ENCODE data around the gene FGD6. TPM values are rescaled to one million over a fixed set of nuclear protein-coding genes. Genes with fewer than 3 reads are reported as not detected.

The FGD6 gene
- total and polyA plus RNA-seq, 3 donors from 2014 or later = 4.8 to 13.6 (median 13.1) TPM

- H3K4me3 ChIP-seq = peak overlapping the region; percentile 84 to 91
- intact Hi-C loops (cut with DNase I; ENCODE audit: low total_unique reads) = loop anchor here (5.0 kb wide), 1 partner anchor 100 kb away; no protein-coding TSS in a partner anchor
- no peak for TF ChIP-seq CTCF (IDR thresholded peaks at IDR 0.05)
- TF ChIP-seq POLR2A (IDR thresholded peaks at IDR 0.05) = no peak
- H3K27me3 ChIP-seq = no peaks in the 10 kb centered on the region
- WGBS, 2 donors = 0% methylated on average over 17 to 45 of the region's 45 CpGs
- DNase-seq = no peak
- H3K36me3 ChIP-seq (ENCODE audit: low read depth, missing control alignments) = no peaks in the 10 kb centered on the region
- no peaks in the 10 kb centered on the region for H3K9me3 ChIP-seq
- H3K4me1 ChIP-seq = peaks cover 20% of the 10 kb centered on the region
- H3K27ac ChIP-seq = peak overlapping the region; percentile 92 to 93
Measured at GRCh38 chr12:95216711-95217376, 423 bp downstream of the FGD6 start.

- TF ChIP-seq POLR2A (IDR thresholded peaks at IDR 0.05) = no peak
- TF ChIP-seq CTCF (IDR thresholded peaks at IDR 0.05) = no peak
- H3K36me3 ChIP-seq (ENCODE audit: low read depth, missing control alignments) = no peaks in the 10 kb centered on the region
- peak overlapping the region; percentile 84 to 91 for H3K4me3 ChIP-seq
- 4 to 8% methylated on average over 1 of the region's 1 CpG for WGBS, 2 donors
- intact Hi-C loops (cut with DNase I; ENCODE audit: low total_unique reads) = loop anchor here (5.0 kb wide), 1 partner anchor 99 kb away; no protein-coding TSS in a partner anchor
- H3K27ac ChIP-seq = peak overlapping the region; percentile 19 to 93
- no peak for DNase-seq
- peaks cover 20% of the 10 kb centered on the region for H3K4me1 ChIP-seq
- H3K9me3 ChIP-seq = no peaks in the 10 kb centered on the region
- H3K27me3 ChIP-seq = no peaks in the 10 kb centered on the region
Measured at GRCh38 chr12:95215949-95216348, 1.3 kb downstream of the FGD6 start.

DNA sequence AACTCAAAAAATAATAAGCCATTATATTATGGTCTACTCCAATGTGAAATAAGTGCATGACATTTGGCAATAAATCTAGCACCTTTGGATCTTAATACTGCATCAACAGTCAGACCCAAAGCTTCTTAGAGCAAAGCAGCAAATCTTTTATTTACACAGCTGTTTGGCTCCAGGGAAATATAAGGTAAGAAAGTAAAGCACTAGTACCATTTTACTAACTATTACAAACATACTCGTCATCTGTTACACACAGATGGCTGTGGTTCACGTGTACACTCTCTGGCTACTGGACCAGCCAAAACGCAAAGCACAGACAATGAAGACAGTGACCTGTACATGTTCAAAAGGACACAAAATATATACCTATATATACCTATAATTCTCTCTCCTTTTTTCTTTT lies 2.8 kb downstream of the FGD6 start:
- Histone ChIP-seq H3K9me3 (no peaks in the 10 kb centered on the region), H3K4me1 (peaks cover 17% of the 10 kb centered on the region), H3K27me3 (no peaks in the 10 kb centered on the region), H3K36me3 (ENCODE audit: low read depth, missing control alignments) (no peaks in the 10 kb centered on the region), H3K27ac (no peak overlapping the region), H3K4me3 (no peak overlapping the region)
- no peak for TF ChIP-seq POLR2A (IDR thresholded peaks at IDR 0.05)
- TF ChIP-seq CTCF (IDR thresholded peaks at IDR 0.05) = no peak
- WGBS, 2 donors = 87 to 91% methylated on average over 3 of the region's 3 CpGs
- no peak for DNase-seq
- intact Hi-C loops (cut with DNase I; ENCODE audit: low total_unique reads) = no loop called here

DNA sequence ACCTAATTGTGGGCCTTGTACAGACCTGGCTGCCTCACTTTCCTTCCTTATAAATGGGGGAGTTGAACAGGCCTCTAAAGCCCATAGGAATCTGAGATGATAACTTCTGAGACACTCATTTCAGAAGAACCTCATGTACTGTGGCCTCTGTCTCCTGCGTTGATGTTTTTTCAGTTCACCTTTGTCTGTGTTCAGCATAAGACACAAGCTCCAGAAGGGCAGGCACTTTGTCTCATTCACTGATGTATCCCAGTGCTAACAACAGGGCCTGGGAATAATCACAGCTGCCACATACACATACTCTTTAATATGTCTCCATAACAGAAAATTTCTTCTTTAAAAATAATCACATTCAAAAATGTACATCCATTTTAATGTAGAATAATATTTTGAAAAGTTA lies 3.3 kb downstream of the FGD6 start:
- Histone ChIP-seq H3K9me3 (no peaks in the 10 kb centered on the region), H3K27me3 (no peaks in the 10 kb centered on the region), H3K4me3 (no peak overlapping the region), H3K36me3 (ENCODE audit: low read depth, missing control alignments) (no peaks in the 10 kb centered on the region), H3K27ac (no peak overlapping the region), H3K4me1 (peaks cover 11% of the 10 kb centered on the region)
- no peak for DNase-seq
- intact Hi-C loops (cut with DNase I; ENCODE audit: low total_unique reads) = no loop called here
- 58 to 60% methylated on average over 1 of the region's 1 CpG for WGBS, 2 donors
- TF ChIP-seq CTCF (IDR thresholded peaks at IDR 0.05) (no peak), POLR2A (IDR thresholded peaks at IDR 0.05) (no peak)

DNA sequence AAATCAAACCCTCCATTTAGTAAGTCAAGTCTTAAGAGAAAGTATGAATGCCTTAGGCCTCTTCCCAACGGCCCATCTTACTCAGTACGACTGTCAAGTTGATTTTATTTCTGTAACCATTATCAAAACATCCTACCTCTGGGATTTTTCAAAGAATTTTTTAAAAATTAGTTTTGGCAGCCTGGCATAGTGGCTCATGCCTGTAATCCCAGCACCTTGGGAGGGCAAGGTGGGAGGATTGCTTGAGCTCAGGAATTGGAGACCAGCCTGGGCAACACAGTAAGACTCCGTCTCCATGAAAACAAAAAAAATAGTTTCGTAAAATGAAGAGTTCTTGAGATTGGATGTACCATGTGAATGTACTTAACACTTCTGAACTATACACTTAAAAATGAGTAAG lies 4.1 kb downstream of the FGD6 start:
- intact Hi-C loops (cut with DNase I; ENCODE audit: low total_unique reads) = no loop called here
- Histone ChIP-seq H3K4me1 (peaks cover 8% of the 10 kb centered on the region), H3K27me3 (no peaks in the 10 kb centered on the region), H3K9me3 (no peaks in the 10 kb centered on the region), H3K4me3 (no peak overlapping the region), H3K36me3 (ENCODE audit: low read depth, missing control alignments) (no peaks in the 10 kb centered on the region), H3K27ac (no peak overlapping the region)
- no peak for DNase-seq
- TF ChIP-seq POLR2A (IDR thresholded peaks at IDR 0.05) (no peak), CTCF (IDR thresholded peaks at IDR 0.05) (no peak)
- 93% methylated on average over 4 of the region's 4 CpGs for WGBS, 2 donors

All from testis (tissue), 3 donors.